H1 (cell line): ENCODE data around the gene FXYD7. TPM values are rescaled to one million over a fixed set of nuclear protein-coding genes. Genes with fewer than 3 reads are reported as not detected.

ENCODE experiments used
- CTCF ChIA-PET: fragments of 300-600 bp; sonication (Branson Sonifier 250); formaldehyde crosslinking; loops from one replicate; lab custom pipeline; 2021; ENCODE audit not compliant: partially characterized antibody; lab: Charles Lee
- POLR2A ChIA-PET: fragments of 300-600 bp; sonication (Branson Sonifier 250); formaldehyde crosslinking; loops from one replicate; lab custom pipeline; 2021; ENCODE audit warnings: inconsistent platforms; ENCODE audit not compliant: partially characterized antibody; lab: Charles Lee
- DNase-seq, 2 experiments: peaks; one replicate each; pipeline versions ENCODE4 v3.0.0 to v3.0.0-alpha.2; 2010 to 2022; ENCODE audit warnings: low spot score in 2 of 2, low read depth in 1 of 2, mixed read lengths in 1 of 2
- FAIRE-seq: peaks from 2 replicates; lab custom pipeline; 2011; peaks lifted over from hg19 to GRCh38; lab: Jason Lieb, UNC
- H2AFZ ChIP-seq: 2 replicates; pipeline ENCODE4 v1.8.1; 2012; ENCODE audit warnings: low read length, inconsistent platforms
- H2AK5ac ChIP-seq: 2 replicates; pipeline ENCODE4 v1.6.1; 2013; ENCODE audit warnings: low read depth, low read length
- H2BK120ac ChIP-seq: replicated peaks from 2 replicates; pipeline ENCODE3; 2013; ENCODE audit warnings: low read depth, low read length, inconsistent platforms
- H2BK12ac ChIP-seq: 2 replicates; pipeline ENCODE4 v1.6.1; 2013; ENCODE audit warnings: low read depth, low read length
- H2BK15ac ChIP-seq: 2 replicates; pipeline ENCODE4 v1.6.1; 2013; ENCODE audit warnings: low read length
- H2BK20ac ChIP-seq: 2 replicates; pipeline ENCODE4 v1.6.1; 2013; ENCODE audit warnings: low read length
- H2BK5ac ChIP-seq: 2 replicates; pipeline ENCODE4 v1.6.1; 2013; ENCODE audit warnings: low read depth, low read length
- H3K14ac ChIP-seq: 2 replicates; pipeline ENCODE4 v1.6.1; 2013; ENCODE audit warnings: inconsistent platforms; ENCODE audit not compliant: insufficient read length
- H3K18ac ChIP-seq: 2 replicates; pipeline ENCODE4 v1.6.1; 2013; ENCODE audit warnings: low read length; ENCODE audit errors: extremely low read depth
- H3K23ac ChIP-seq: 2 replicates; pipeline ENCODE4 v1.6.1; 2013; ENCODE audit warnings: inconsistent platforms; ENCODE audit not compliant: insufficient read length
- H3K23me2 ChIP-seq: 2 replicates; pipeline ENCODE4 v1.6.1; 2013; ENCODE audit warnings: low read depth, low read length
- H3K27ac ChIP-seq: 2 replicates; pipeline ENCODE4 v1.6.1; 2011; ENCODE audit warnings: low read depth, low read length, inconsistent platforms
- H3K27me3 ChIP-seq, 4 experiments: replicated peaks in 1 of 4; 1 replicate in 1 of 4; 2 replicates in 3 of 4; pipeline versions ENCODE4 v1.6.1 to v1.8.1; 2011 to 2013; ENCODE audit warnings: low read length in 3 of 4, mild to moderate bottlenecking in 3 of 4, inconsistent platforms in 2 of 4, mixed read lengths in 2 of 4, moderate library complexity in 1 of 4; ENCODE audit not compliant: control insufficient read depth in 3 of 4, insufficient read depth in 3 of 4; ENCODE audit errors: extremely low read depth in 1 of 4
- H3K36me3 ChIP-seq, 4 experiments: 2 replicates each; pipeline versions ENCODE4 v1.6.1 to v1.8.1; 2011 to 2013; ENCODE audit warnings: mild to moderate bottlenecking in 4 of 4, low read length in 3 of 4, moderate library complexity in 2 of 4, control low read depth in 1 of 4, inconsistent platforms in 1 of 4; ENCODE audit not compliant: insufficient read depth in 4 of 4, control insufficient read depth in 2 of 4
- H3K4ac ChIP-seq: replicated peaks from 2 replicates; pipeline ENCODE3; 2013; ENCODE audit warnings: low read length, low read depth, mixed read lengths, inconsistent platforms; ENCODE audit not compliant: insufficient read length
- H3K4me1 ChIP-seq, 4 experiments: replicated peaks in 1 of 4; 1 replicate in 1 of 4; 2 replicates in 3 of 4; pipeline versions ENCODE4 v1.6.1 to v1.8.1; 2011 to 2013; ENCODE audit warnings: low read length in 3 of 4, inconsistent platforms in 2 of 4, mixed read lengths in 1 of 4; ENCODE audit not compliant: insufficient read depth in 4 of 4, control insufficient read depth in 3 of 4
- H3K4me2 ChIP-seq, 2 experiments: 2 replicates each; pipeline versions ENCODE4 v1.6.1 to v1.8.1; 2011 to 2013; ENCODE audit warnings: low read depth in 2 of 2, low read length in 2 of 2, control low read depth in 1 of 2, inconsistent platforms in 1 of 2, mild to moderate bottlenecking in 1 of 2; ENCODE audit not compliant: insufficient read depth in 1 of 2
- H3K4me3 ChIP-seq, 4 experiments: fragments of 200-600, 300-600 bp in 1 of 4; sonication (generic), shearing (Covaris generic), sonication (Bioruptor Twin) in 1 of 4; 2 replicates each; pipeline versions ENCODE4 v1.5.1 to v1.8.1; 2011 to 2016; ENCODE audit warnings: low read length in 4 of 4, low read depth in 3 of 4, control low read depth in 2 of 4, inconsistent platforms in 2 of 4, mild to moderate bottlenecking in 2 of 4, mixed read lengths in 1 of 4, moderate library complexity in 1 of 4; ENCODE audit not compliant: insufficient read depth in 2 of 4; ENCODE audit errors: extremely low read depth in 1 of 4
- H3K56ac ChIP-seq: replicated peaks from 2 replicates; pipeline ENCODE3; 2013; ENCODE audit warnings: low read depth, mild to moderate bottlenecking, mixed read lengths, low read length, inconsistent platforms; ENCODE audit not compliant: insufficient read length
- H3K79me1 ChIP-seq: 2 replicates; pipeline ENCODE4 v1.6.1; 2013; ENCODE audit warnings: low read depth, low read length, control low read depth
- H3K79me2 ChIP-seq, 2 experiments: 2 replicates each; pipeline versions ENCODE4 v1.6.1 to v1.8.1; 2012 to 2013; ENCODE audit warnings: low read length in 2 of 2, mild to moderate bottlenecking in 2 of 2, inconsistent platforms in 1 of 2; ENCODE audit not compliant: insufficient read depth in 2 of 2, control insufficient read depth in 1 of 2
- H3K9ac ChIP-seq, 4 experiments: replicated peaks in 1 of 4; 1 replicate in 1 of 4; 2 replicates in 3 of 4; pipeline versions ENCODE4 v1.6.1 to v1.8.1; 2011 to 2013; ENCODE audit warnings: low read depth in 3 of 4, low read length in 3 of 4, control low read depth in 2 of 4, mild to moderate bottlenecking in 2 of 4, moderate library complexity in 2 of 4, inconsistent platforms in 1 of 4; ENCODE audit errors: extremely low read depth in 1 of 4
- H3K9me3 ChIP-seq, 2 experiments: 2 replicates each; pipeline versions ENCODE4 v1.6.1 to v1.8.1; 2012 to 2013; ENCODE audit warnings: mild to moderate bottlenecking in 2 of 2, moderate library complexity in 2 of 2, control low read depth in 1 of 2, inconsistent platforms in 1 of 2, low read depth in 1 of 2, low read length in 1 of 2, mixed read lengths in 1 of 2; ENCODE audit not compliant: insufficient read depth in 2 of 2
- H4K20me1 ChIP-seq, 2 experiments: replicated peaks in 1 of 2; 2 replicates each; pipeline versions ENCODE3 to v1.8.1; 2011 to 2013; ENCODE audit warnings: inconsistent platforms in 2 of 2, low read length in 2 of 2, mild to moderate bottlenecking in 1 of 2; ENCODE audit not compliant: insufficient read depth in 2 of 2, control insufficient read depth in 1 of 2
- H4K5ac ChIP-seq: 2 replicates; pipeline ENCODE4 v1.6.1; 2013; ENCODE audit warnings: low read length, low read depth, mixed read lengths, inconsistent platforms; ENCODE audit not compliant: insufficient read length
- H4K8ac ChIP-seq: 2 replicates; pipeline ENCODE4 v1.8.0; 2013; ENCODE audit warnings: mild to moderate bottlenecking, moderate library complexity, low read length, inconsistent platforms; ENCODE audit not compliant: insufficient read depth; ENCODE audit errors: extremely low read depth
- H4K91ac ChIP-seq: replicated peaks from 2 replicates; pipeline ENCODE3; 2013; ENCODE audit warnings: low read length, mixed read lengths, inconsistent platforms; ENCODE audit not compliant: insufficient read length
- KDM4A ChIP-seq: IDR thresholded peaks from one replicate; pipeline ENCODE4 v1.7.1; 2012; ENCODE audit warnings: low read depth, mild to moderate bottlenecking, moderate library complexity, low read length, inconsistent platforms; ENCODE audit not compliant: severe bottlenecking
- MAX ChIP-seq: IDR thresholded peaks from 2 replicates; pipeline ENCODE4 v1.6.1; 2012; ENCODE audit warnings: inconsistent platforms
- TAF7 ChIP-seq: optimal IDR thresholded peaks from 2 replicates; pipeline ENCODE3; 2011; ENCODE audit warnings: low read depth, mild to moderate bottlenecking, inconsistent platforms, low read length, moderate library complexity, borderline replicate concordance
- ZNF274 ChIP-seq: IDR thresholded peaks from 2 replicates; pipeline ENCODE4 v1.7.0; 2012; ENCODE audit warnings: low read length, borderline replicate concordance; ENCODE audit errors: extremely low read depth
- WGBS, 2 experiments: shearing (Covaris generic) in 1 of 2; methylation state at CpG; one replicate each; pipeline versions ENCODE4 v1.1.6 to v1.1.7; 2013 to 2015; ENCODE audit warnings: low lambda C conversion rate in 2 of 2, mixed read lengths in 2 of 2, inconsistent platforms in 1 of 2, low coverage in 1 of 2, missing lambda C conversion rate in 1 of 2; ENCODE audit not compliant: insufficient replicate concordance in 2 of 2, insufficient coverage in 1 of 2, insufficient read length in 1 of 2; ENCODE audit errors: extremely low coverage in 1 of 2, missing lambda C conversion rate in 1 of 2; 5-methylcytosine and 5-hydroxymethylcytosine counted together
- polyA plus RNA-seq, 7 experiments: library from polyadenylated mRNA; depleted of rRNA in 3 of 7; stranded (reverse) in 5 of 7; unstranded in 2 of 7; fragments of >200 nt in 5 of 7; fragments of 200-250 nt in 2 of 7; gene quantifications; 1 replicate in 5 of 7; 2 replicates in 1 of 7; 4 replicates in 1 of 7; pipeline versions ENCODE4 v1.2.1 to v1.2.3, GENCODE V29; 2011 to 2013; ENCODE audit warnings: missing spikeins in 2 of 7, mixed read lengths in 2 of 7
- total RNA-seq: library from RNA; stranded (reverse); fragmentation: NEBNext Ultra II Directional; extraction: Animal tissue kit (Norgen Biotek cat#: 25700); gene quantifications from 2 replicates; pipeline ENCODE4 v1.2.1, GENCODE V29; 2021
- TF ChIP-seq, protein P1 (sequence below): IDR thresholded peaks from 2 replicates; pipeline ENCODE4 v1.6.1; 2011; ENCODE audit warnings: low read depth, mild to moderate bottlenecking, low read length; ENCODE audit not compliant: insufficient read depth
- TF ChIP-seq, protein P2 (sequence below): IDR thresholded peaks from 2 replicates; pipeline ENCODE4 v1.6.1; 2012; ENCODE audit warnings: inconsistent platforms

Gene FXYD7
- total and polyA plus RNA-seq, 2 of the 8 experiments (the other 6 are each of a cell fraction or from before 2014, with no cell fraction given): 12.1 to 14.3 TPM

- H3K9ac ChIP-seq: no peak overlapping the region
- no peaks in the 10 kb centered on the region for H3K9me3 ChIP-seq
- WGBS, 2 experiments: 72% methylated on average over 8 of the region's 8 CpGs; no CpG with 5 or more reads in 1 of the 2 experiments
- H4K8ac ChIP-seq: no peak overlapping the region
- no peaks in the 10 kb centered on the region for H3K36me3 ChIP-seq
- no peaks in the 10 kb centered on the region for H4K20me1 ChIP-seq
- H3K23me2 ChIP-seq: no peaks in the 10 kb centered on the region
- no peak overlapping the region for H3K56ac ChIP-seq
- H3K4ac ChIP-seq: no peak overlapping the region
- H3K4me1 ChIP-seq: peaks cover 0 to 20% (median 14%) of the 10 kb centered on the region in 4 experiments; a peak in 6 of 7 replicates
- no peak overlapping the region for H3K27ac ChIP-seq
- H2BK5ac ChIP-seq: no peak overlapping the region
- no peak overlapping the region for H3K4me2 ChIP-seq
- H2AFZ ChIP-seq: no peak overlapping the region
- H2BK12ac ChIP-seq: no peak overlapping the region
- TF ChIP-seq ZNF274 (no peak), KDM4A (no peak), MAX (no peak), TAF7 (no peak)
- TF ChIP-seq, protein P1, sequence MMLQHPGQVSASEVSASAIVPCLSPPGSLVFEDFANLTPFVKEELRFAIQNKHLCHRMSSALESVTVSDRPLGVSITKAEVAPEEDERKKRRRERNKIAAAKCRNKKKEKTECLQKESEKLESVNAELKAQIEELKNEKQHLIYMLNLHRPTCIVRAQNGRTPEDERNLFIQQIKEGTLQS: no peak
- TF ChIP-seq, protein P2, sequence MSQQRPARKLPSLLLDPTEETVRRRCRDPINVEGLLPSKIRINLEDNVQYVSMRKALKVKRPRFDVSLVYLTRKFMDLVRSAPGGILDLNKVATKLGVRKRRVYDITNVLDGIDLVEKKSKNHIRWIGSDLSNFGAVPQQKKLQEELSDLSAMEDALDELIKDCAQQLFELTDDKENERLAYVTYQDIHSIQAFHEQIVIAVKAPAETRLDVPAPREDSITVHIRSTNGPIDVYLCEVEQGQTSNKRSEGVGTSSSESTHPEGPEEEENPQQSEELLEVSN: no peak
- TF ChIP-seq, all 59 proteins: peak for 0
- Histone ChIP-seq H2BK20ac (0 out of 2 replicates have a peak overlapping the region, but pooled peaks have one; percentile 61), H2AK5ac (0 out of 2 replicates have a peak overlapping the region, but pooled peaks have one; percentile 3), H3K14ac (no peak overlapping the region), H3K79me2 (no peaks in the 10 kb centered on the region), H3K23ac (no peak overlapping the region), H4K91ac (no peak overlapping the region), H3K79me1 (no peaks in the 10 kb centered on the region), H2BK120ac (no peak overlapping the region), H2BK15ac (no peak overlapping the region), H3K27me3 (peaks cover 0 to 2% (median 0%) of the 10 kb centered on the region in 4 experiments; a peak in 1 of 7 replicates), H4K5ac (no peak overlapping the region), H3K18ac (0 out of 2 replicates have a peak overlapping the region, but pooled peaks have one; percentile 0), H3K4me3 (no peak overlapping the region)
- DNase-seq (no peak), FAIRE-seq (no peak)
- ChIA-PET CTCF (interaction anchor here (0.8 to 6.9 kb wide), 14 partner anchors 8 to 259 kb away, joined by 3 to 154 read pairs (median 6); partner anchors contain the start of genes FXYD1, FXYD5, FXYD7 and LGI4), POLR2A (interaction anchor here (0.9 to 1.8 kb wide), 8 partner anchors 9 to 51 kb away, joined by 3 to 7 read pairs (median 4); partner anchors contain the start of gene FXYD7)
Observed at GRCh38 chr19:35117116-35117515, 25.9 kb upstream of the FXYD7 start.
